HT-29 (cell line): Measurements from ENCODE around the gene CD81. TPM values are rescaled to one million over a fixed set of nuclear protein-coding genes. Genes with fewer than 3 reads are reported as not detected.

Source experiments
- DNase-seq: peaks from one replicate; pipeline ENCODE4 v3.0.0-alpha.2; 2015; ENCODE audit warnings: low spot score
- total RNA-seq: library from RNA; depleted of rRNA; stranded (reverse); fragments of >200 nt; shearing (Covaris generic); gene quantifications from 2 replicates; pipeline ENCODE4 v1.2.3, GENCODE V29; 2014

Gene CD81
- total RNA-seq, 1 experiment from 2014 or later, result 132 TPM

- no peak for DNase-seq
Observed at GRCh38 chr11:2434506-2435255, 57.6 kb downstream of the CD81 start.

- no peak for DNase-seq
Observed at GRCh38 chr11:2435288-2436012, 58.3 kb downstream of the CD81 start.

GRCh38 chr11:2436013-2436520 is 59.0 kb downstream of the CD81 start:
- DNase-seq, result no peak

- no peak for DNase-seq
Observed at GRCh38 chr11:2436521-2437031, 59.5 kb downstream of the CD81 start.

GRCh38 chr11:2437516-2437915 is 60.4 kb downstream of the CD81 start:
- DNase-seq, result no peak

GRCh38 chr11:2439820-2440219 is 62.7 kb downstream of the CD81 start:
- DNase-seq, result no peak

- DNase-seq, result no peak
Observed at GRCh38 chr11:2440646-2441045, 63.5 kb downstream of the CD81 start.

GRCh38 chr11:2441171-2441570 is 64.1 kb downstream of the CD81 start:
- DNase-seq, result no peak

- DNase-seq, result peak; percentile 62
Observed at GRCh38 chr11:2442589-2442988, 65.5 kb downstream of the CD81 start.

GRCh38 chr11:2443406-2443805 is 66.3 kb downstream of the CD81 start:
- peak; percentile 33 for DNase-seq

- peak; percentile 75 for DNase-seq
Observed at GRCh38 chr11:2443881-2444820, 67.0 kb downstream of the CD81 start, which contains the start of gene TRPM5. Gene TRPM5, minus strand, starts transcription at chr11:2444514. Its CDS starts 21,478 bp downstream, at chr11:2423036.

- DNase-seq, result peak; percentile 83
Observed at GRCh38 chr11:2444821-2445745, 68.0 kb downstream of the CD81 start, which contains the start of gene KCNQ1. Gene KCNQ1, plus strand, starts transcription at chr11:2445008. Its CDS starts 91 bp downstream, at chr11:2445099.

- DNase-seq, result peak; percentile 43
Observed at GRCh38 chr11:2445746-2446551, 68.8 kb downstream of the CD81 start.

GRCh38 chr11:2446590-2447252 is 69.6 kb downstream of the CD81 start:
- no peak for DNase-seq
